ENCODE measurements around the gene MYOZ2.

DNA sequence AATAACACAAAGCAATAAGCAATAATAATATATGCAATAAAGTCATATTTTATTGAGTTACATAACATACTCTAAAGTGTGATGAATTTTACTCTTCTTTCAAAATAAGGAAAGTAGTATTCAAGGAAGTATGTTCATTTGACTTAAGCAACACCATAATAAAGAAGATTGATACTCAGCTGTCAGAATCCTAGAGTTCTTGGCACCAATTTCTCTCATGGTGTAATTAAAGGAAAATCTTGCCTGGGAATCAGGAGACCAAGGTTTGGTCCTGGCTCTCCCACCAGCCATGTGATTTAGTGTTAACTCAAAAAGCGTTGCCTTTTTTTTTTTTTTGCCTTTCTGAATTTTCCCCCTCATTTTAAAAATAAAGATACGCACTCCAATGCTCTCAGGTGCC is 17.1 kb downstream of the MYOZ2 start:
- no peak for TF ChIP-seq POLR2A (IDR thresholded peaks at IDR 0.05; ENCODE audit: low read depth, low read length)
- TF ChIP-seq, protein P1, sequence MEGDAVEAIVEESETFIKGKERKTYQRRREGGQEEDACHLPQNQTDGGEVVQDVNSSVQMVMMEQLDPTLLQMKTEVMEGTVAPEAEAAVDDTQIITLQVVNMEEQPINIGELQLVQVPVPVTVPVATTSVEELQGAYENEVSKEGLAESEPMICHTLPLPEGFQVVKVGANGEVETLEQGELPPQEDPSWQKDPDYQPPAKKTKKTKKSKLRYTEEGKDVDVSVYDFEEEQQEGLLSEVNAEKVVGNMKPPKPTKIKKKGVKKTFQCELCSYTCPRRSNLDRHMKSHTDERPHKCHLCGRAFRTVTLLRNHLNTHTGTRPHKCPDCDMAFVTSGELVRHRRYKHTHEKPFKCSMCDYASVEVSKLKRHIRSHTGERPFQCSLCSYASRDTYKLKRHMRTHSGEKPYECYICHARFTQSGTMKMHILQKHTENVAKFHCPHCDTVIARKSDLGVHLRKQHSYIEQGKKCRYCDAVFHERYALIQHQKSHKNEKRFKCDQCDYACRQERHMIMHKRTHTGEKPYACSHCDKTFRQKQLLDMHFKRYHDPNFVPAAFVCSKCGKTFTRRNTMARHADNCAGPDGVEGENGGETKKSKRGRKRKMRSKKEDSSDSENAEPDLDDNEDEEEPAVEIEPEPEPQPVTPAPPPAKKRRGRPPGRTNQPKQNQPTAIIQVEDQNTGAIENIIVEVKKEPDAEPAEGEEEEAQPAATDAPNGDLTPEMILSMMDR (conservative IDR thresholded peaks at IDR 0.05; ENCODE audit: low read depth, low read length): no peak
- TF ChIP-seq CEBPB (IDR thresholded peaks at IDR 0.05; ENCODE audit: low read depth, low read length): no peak
- no peak for TF ChIP-seq RCOR1 (IDR thresholded peaks at IDR 0.05; ENCODE audit: insufficient replicate concordance, low read length)
- TF ChIP-seq, protein P2, sequence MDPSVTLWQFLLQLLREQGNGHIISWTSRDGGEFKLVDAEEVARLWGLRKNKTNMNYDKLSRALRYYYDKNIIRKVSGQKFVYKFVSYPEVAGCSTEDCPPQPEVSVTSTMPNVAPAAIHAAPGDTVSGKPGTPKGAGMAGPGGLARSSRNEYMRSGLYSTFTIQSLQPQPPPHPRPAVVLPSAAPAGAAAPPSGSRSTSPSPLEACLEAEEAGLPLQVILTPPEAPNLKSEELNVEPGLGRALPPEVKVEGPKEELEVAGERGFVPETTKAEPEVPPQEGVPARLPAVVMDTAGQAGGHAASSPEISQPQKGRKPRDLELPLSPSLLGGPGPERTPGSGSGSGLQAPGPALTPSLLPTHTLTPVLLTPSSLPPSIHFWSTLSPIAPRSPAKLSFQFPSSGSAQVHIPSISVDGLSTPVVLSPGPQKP (IDR thresholded peaks at IDR 0.05; ENCODE audit: borderline replicate concordance, low read depth, low read length): no peak
- TF ChIP-seq SMC3 (IDR thresholded peaks at IDR 0.05; ENCODE audit: low read depth, low read length): no peak
